NCI-H1694 (cell line): ENCODE data around the gene BTNL8.

Experiments used
- DNase-seq: peaks from one replicate; lab custom pipeline; 2025; lab: John Stamatoyannopoulos, UW

Gene BTNL8

GRCh38 chr5:180969406-180969805 is 70.4 kb downstream of the BTNL8 start:
- no peak for DNase-seq

GRCh38 chr5:180970336-180970735 is 71.4 kb downstream of the BTNL8 start:
- DNase-seq: no peak

GRCh38 chr5:180970875-180971274 is 71.9 kb downstream of the BTNL8 start:
- DNase-seq: no peak

- no peak for DNase-seq
These were observed 75.8 kb downstream of the BTNL8 start for GRCh38 chr5:180974612-180975315.

- no peak for DNase-seq
These were observed 76.4 kb downstream of the BTNL8 start for GRCh38 chr5:180975338-180975737.

- DNase-seq: no peak
These were observed 77.6 kb downstream of the BTNL8 start for GRCh38 chr5:180976518-180976917.

- DNase-seq: no peak
These were observed 78.9 kb downstream of the BTNL8 start for GRCh38 chr5:180977852-180978251.

GRCh38 chr5:180982008-180982741 is 83.2 kb downstream of the BTNL8 start:
- DNase-seq: no peak

- no peak for DNase-seq
These were observed 89.1 kb downstream of the BTNL8 start for GRCh38 chr5:180988016-180988415.

- DNase-seq: peak; percentile 9
These were observed 89.6 kb downstream of the BTNL8 start, which contains the start of gene BTNL3 for GRCh38 chr5:180988592-180988991. Gene BTNL3 (plus strand): TSS chr5:180988846. CDS start chr5:180989029, 183 bp downstream.

- DNase-seq: no peak
These were observed 91.3 kb downstream of the BTNL8 start for GRCh38 chr5:180990086-180990881.

- DNase-seq: peak; percentile 24
These were observed 91.9 kb downstream of the BTNL8 start for GRCh38 chr5:180990882-180991242.
